HepG2 (cell line): ENCODE measurements around the gene RASGRP4. TPM values are rescaled to one million over a fixed set of nuclear protein-coding genes. Genes with fewer than 3 reads are reported as not detected.

Experiments
- ATAC-seq: fragments of 200-7000 bp; cut with Tn5 transposase; 3 replicates; pipeline ENCODE4 v1.9.1; 2020; ENCODE audit warnings: mild to moderate bottlenecking, moderate library complexity
- BruUV-seq: library from RNA; stranded (reverse); fragments of 400-500 nt; replicated peaks from 2 replicates; lab custom pipeline; 2021; lab: Mats Ljungman, UMichigan
- CTCF ChIA-PET: fragments of 300-600 bp; formaldehyde crosslinking; extraction: SDS; loops from one replicate; lab custom pipeline; 2021; ENCODE audit warnings: low total read pairs, inconsistent platforms, low intra/inter-chr PET ratio; lab: Yijun Ruan, JAX
- POLR2A ChIA-PET: fragments of 350-600 bp; sonication (Branson Sonifier 250); formaldehyde crosslinking; loops from one replicate; lab custom pipeline; 2020; ENCODE audit warnings: antibody characterized with exemption, inconsistent platforms; lab: Yijun Ruan, JAX
- DNase-seq: peaks from one replicate; pipeline ENCODE4 v3.0.0-alpha.2; 2015; ENCODE audit warnings: low spot score
- FAIRE-seq: peaks from 3 replicates; lab custom pipeline; 2011; peaks lifted over from hg19 to GRCh38; lab: Jason Lieb, UNC
- H2AFZ ChIP-seq: one replicate; pipeline ENCODE4 v1.6.1; 2011; ENCODE audit warnings: low read length, inconsistent platforms
- H3K27ac ChIP-seq: fragments of 300-600 bp; 3 replicates; pipeline ENCODE4 v1.8.0; 2011; ENCODE audit warnings: mixed run types, mild to moderate bottlenecking, mixed read lengths, low read length, inconsistent platforms; ENCODE audit not compliant: insufficient read depth; ENCODE audit errors: extremely low read length
- H3K27me3 ChIP-seq, 2 experiments: fragments of 200-600 bp in 1 of 2; 2 replicates in 1 of 2; 3 replicates in 1 of 2; pipeline versions ENCODE4 v1.6.0 to v1.8.0; 2011; ENCODE audit warnings: low read length in 2 of 2, mild to moderate bottlenecking in 2 of 2, moderate library complexity in 2 of 2, inconsistent platforms in 1 of 2; ENCODE audit not compliant: insufficient read depth in 2 of 2, control insufficient read depth in 1 of 2
- H3K36me3 ChIP-seq, 2 experiments: fragments of 200-600 bp in 1 of 2; replicated peaks in 1 of 2; 2 replicates in 1 of 2; 3 replicates in 1 of 2; pipeline versions ENCODE4 v1.5.1 to v1.8.0; 2011; ENCODE audit warnings: low read length in 2 of 2, inconsistent platforms in 1 of 2; ENCODE audit not compliant: insufficient read depth in 2 of 2, control insufficient read depth in 1 of 2
- H3K4me1 ChIP-seq: 2 replicates; pipeline ENCODE4 v1.5.1; 2012; ENCODE audit warnings: low read length, inconsistent platforms; ENCODE audit not compliant: insufficient read depth
- H3K4me2 ChIP-seq: 2 replicates; pipeline ENCODE4 v1.6.0; 2011; ENCODE audit warnings: low read depth, low read length, inconsistent platforms
- H3K4me3 ChIP-seq, 3 experiments: fragments of 200-600 bp in 1 of 3; sonication (generic), shearing (Covaris generic) in 1 of 3; replicated peaks in 1 of 3; 2 replicates each; pipeline ENCODE4 v1.5.1; 2011 to 2016; ENCODE audit warnings: low read length in 3 of 3, inconsistent platforms in 2 of 3, low read depth in 2 of 3, mild to moderate bottlenecking in 2 of 3, control low read depth in 1 of 3, mixed read lengths in 1 of 3; ENCODE audit not compliant: insufficient read depth in 1 of 3
- H3K79me2 ChIP-seq: one replicate; pipeline ENCODE4 v1.6.1; 2011; ENCODE audit warnings: low read length, inconsistent platforms; ENCODE audit not compliant: insufficient read depth
- H3K9ac ChIP-seq: 2 replicates; pipeline ENCODE4 v1.6.0; 2011; ENCODE audit warnings: mild to moderate bottlenecking, low read depth, low read length, inconsistent platforms; ENCODE audit not compliant: insufficient read depth
- H3K9me3 ChIP-seq: 2 replicates; pipeline ENCODE4 v1.5.1; 2012; ENCODE audit warnings: mild to moderate bottlenecking, low read length
- H4K20me1 ChIP-seq: 2 replicates; pipeline ENCODE4 v1.6.0; 2011; ENCODE audit warnings: inconsistent platforms, mild to moderate bottlenecking, low read length, moderate library complexity; ENCODE audit not compliant: insufficient read depth
- CREB1 ChIP-seq, 2 experiments: fragments of 450-650 bp in 1 of 2; IDR thresholded peaks; 2 replicates each; pipeline ENCODE4 v1.6.1; 2016 to 2017; ENCODE audit warnings: control low read depth in 1 of 2, mild to moderate bottlenecking in 1 of 2, missing compliant biosample characterization in 1 of 2, missing genetic modification characterization in 1 of 2
- CREBL2 ChIP-seq: sonication (generic); formaldehyde crosslinking; IDR thresholded peaks from 2 replicates; pipeline ENCODE4 v1.8.1; 2023; ENCODE audit warnings: missing genetic modification reagents, mild to moderate bottlenecking, borderline replicate concordance
- CSRNP1 ChIP-seq: sonication (generic); formaldehyde crosslinking; IDR thresholded peaks from 2 replicates; pipeline ENCODE4 v1.8.1; 2023; ENCODE audit warnings: mild to moderate bottlenecking, missing genetic modification reagents
- GFI1 ChIP-seq: sonication (generic); formaldehyde crosslinking; IDR thresholded peaks from 2 replicates; pipeline ENCODE4 v1.5.0; 2020; ENCODE audit warnings: missing genetic modification reagents, mild to moderate bottlenecking, borderline replicate concordance
- HDAC6 ChIP-seq: fragments of 200-600 bp; sonication (generic); IDR thresholded peaks from 2 replicates; pipeline ENCODE4 v1.7.0; 2017; ENCODE audit warnings: mild to moderate bottlenecking, antibody characterized with exemption, low read length, low read depth
- HMGXB3 ChIP-seq: sonication (generic); formaldehyde crosslinking; IDR thresholded peaks from 2 replicates; pipeline ENCODE4 v1.4.0; 2020; ENCODE audit warnings: missing genetic modification reagents, borderline replicate concordance
- HNRNPK ChIP-seq: fragments of 200-400 bp; formaldehyde crosslinking; IDR thresholded peaks from 2 replicates; pipeline ENCODE4 v1.6.1; 2018; ENCODE audit warnings: low read length, low read depth, moderate library complexity, mild to moderate bottlenecking; ENCODE audit not compliant: poor library complexity, severe bottlenecking
- KLF16 ChIP-seq, 2 experiments: sonication (generic) in 1 of 2; formaldehyde crosslinking in 1 of 2; IDR thresholded peaks; 2 replicates each; pipeline versions ENCODE4 v1.6.1 to v1.8.0; 2016 to 2023; ENCODE audit warnings: missing genetic modification reagents in 2 of 2, missing compliant biosample characterization in 1 of 2
- KLF6 ChIP-seq: IDR thresholded peaks from 2 replicates; pipeline ENCODE4 v1.8.0; 2016; ENCODE audit warnings: missing biosample characterization, missing genetic modification reagents
- NFKBIZ ChIP-seq: IDR thresholded peaks from 2 replicates; pipeline ENCODE4 v1.6.1; 2018; ENCODE audit warnings: missing genetic modification reagents, missing compliant biosample characterization
- NFRKB ChIP-seq: fragments of 450-650 bp; IDR thresholded peaks from 2 replicates; pipeline ENCODE4 v1.6.1; 2017
- NFYC ChIP-seq: IDR thresholded peaks from 2 replicates; pipeline ENCODE4 v1.6.1; 2016; ENCODE audit warnings: missing genetic modification reagents, missing compliant biosample characterization
- PCBP2 ChIP-seq: fragments of 200-400 bp; formaldehyde crosslinking; optimal IDR thresholded peaks from 2 replicates; pipeline ENCODE3; 2018; ENCODE audit warnings: low read length, low read depth; ENCODE audit not compliant: poor library complexity, severe bottlenecking
- XBP1 ChIP-seq: sonication (generic); formaldehyde crosslinking; IDR thresholded peaks from 2 replicates; pipeline ENCODE4 v1.5.0; 2020; ENCODE audit warnings: missing genetic modification reagents
- ZNF354B ChIP-seq: sonication (generic); formaldehyde crosslinking; IDR thresholded peaks from 2 replicates; pipeline ENCODE4 v1.8.0; 2022; ENCODE audit warnings: mild to moderate bottlenecking, missing genetic modification reagents
- ZNF691 ChIP-seq: sonication (generic); formaldehyde crosslinking; IDR thresholded peaks from 2 replicates; pipeline ENCODE4 v1.4.0; 2020; ENCODE audit warnings: missing genetic modification reagents, low read depth, mild to moderate bottlenecking, borderline replicate concordance
- ZNF772 ChIP-seq: sonication (generic); formaldehyde crosslinking; IDR thresholded peaks from 2 replicates; pipeline ENCODE4 v1.5.0; 2020; ENCODE audit warnings: mild to moderate bottlenecking, missing genetic modification reagents
- WGBS: methylation state at CpG from one replicate; pipeline ENCODE4 v1.1.6; 2017; ENCODE audit warnings: low lambda C conversion rate; 5-methylcytosine and 5-hydroxymethylcytosine counted together
- in situ Hi-C: cut with HindIII; loops from 2 replicates; pipeline ENCODE4 v1.10.0; 2017; ENCODE audit warnings: low pct_unique_long_range_greater_than_20kb; ENCODE audit not compliant: extremely low pct_ligation_motif_present
- intact Hi-C: fragments of 100-400 bp; cut with micrococcal nuclease; formaldehyde crosslinking; loops from one replicate; pipeline ENCODE4 v1.10.0; 2022; ENCODE audit not compliant: unreplicated experiment
- polyA plus RNA-seq, 8 experiments: library from polyadenylated mRNA; depleted of rRNA in 3 of 8; stranded (reverse) in 7 of 8; unstranded in 1 of 8; fragments of >200 nt; fragmentation: Illumina TruSeq in 4 of 8; extraction: Trizol in 4 of 8; gene quantifications; 2 replicates each; pipeline versions ENCODE4 v1.2.1 to v1.2.3, GENCODE V29; 2011 to 2016; ENCODE audit warnings: low read depth in 4 of 8, missing spikeins in 1 of 8, mixed read lengths in 1 of 8; ENCODE audit not compliant: insufficient read depth in 1 of 8
- total RNA-seq, 5 experiments: library from RNA; depleted of rRNA; stranded (reverse); fragments of >200 nt; fragmentation: Illumina TruSeq; extraction: Trizol; gene quantifications; 2 replicates each; pipeline ENCODE4 v1.2.3, GENCODE V29; 2016; ENCODE audit warnings: low read depth in 1 of 5

RASGRP4 gene
- total and polyA plus RNA-seq, 2 of the 13 experiments (the other 11 are each of a cell fraction or from before 2014, with no cell fraction given) = not detected

- TF ChIP-seq GFI1 (CRISPR knock-in tag) (no peak), NFRKB (no peak), CREBL2 (CRISPR knock-in tag) (no peak), NFYC (CRISPR knock-in tag) (no peak)
These were observed 14.6 kb upstream of the RASGRP4 start (continued) for GRCh38 chr19:38440592-38440991.

- Histone ChIP-seq H3K4me3 (no peak overlapping the region), H3K9ac (no peak overlapping the region), H3K9me3 (no peaks in the 10 kb centered on the region), H3K4me1 (peaks cover 5% of the 10 kb centered on the region; the same call in 1 of the 2 replicates), H3K27me3 (peaks cover 2 to 3% of the 10 kb centered on the region in 2 experiments; a peak in 4 of 5 replicates), H4K20me1 (no peaks in the 10 kb centered on the region), H3K27ac (no peak overlapping the region), H3K79me2 (no peaks in the 10 kb centered on the region)
- DNase-seq (no peak), FAIRE-seq (no peak)
- intact Hi-C loops = no loop called here
- no TSS peak for BruUV-seq
- POLR2A ChIA-PET = no interaction called here
- TF ChIP-seq KLF6 (CRISPR knock-in tag) (no peak), HNRNPK (no peak), CSRNP1 (CRISPR knock-in tag) (no peak), PCBP2 (no peak), NFKBIZ (CRISPR knock-in tag) (no peak), HDAC6 (no peak), XBP1 (CRISPR knock-in tag) (no peak), HMGXB3 (CRISPR knock-in tag) (no peak), CREB1 (IDR thresholded peaks at IDR 0.05) (no peak), CREB1 (CRISPR knock-in tag; IDR thresholded peaks at IDR 0.05) (no peak), ZNF772 (CRISPR knock-in tag) (no peak), ZNF691 (CRISPR knock-in tag) (no peak), KLF16 (CRISPR knock-in tag; IDR thresholded peaks at IDR 0.05) (no peak), ZNF354B (CRISPR knock-in tag) (no peak)
- TF ChIP-seq, all 625 proteins: peak for 0
- in situ Hi-C loops = no loop called here
- CTCF ChIA-PET = no interaction called here
- no peak for ATAC-seq
- WGBS = 21% methylated on average over 2 of the region's 2 CpGs
- H2AFZ ChIP-seq = no peak overlapping the region
- no peak overlapping the region for H3K4me2 ChIP-seq
- no peaks in the 10 kb centered on the region for H3K36me3 ChIP-seq
These were observed 11.9 kb upstream of the RASGRP4 start for GRCh38 chr19:38437917-38438316.
